ENCODE results near the gene ARHGAP11B.
"Not testable (repeated sequence)": the region's sequence is repeated elsewhere in the genome, so short reads cannot be mapped to it uniquely, and the experiment has no call there.

Gene ARHGAP11B

DNA sequence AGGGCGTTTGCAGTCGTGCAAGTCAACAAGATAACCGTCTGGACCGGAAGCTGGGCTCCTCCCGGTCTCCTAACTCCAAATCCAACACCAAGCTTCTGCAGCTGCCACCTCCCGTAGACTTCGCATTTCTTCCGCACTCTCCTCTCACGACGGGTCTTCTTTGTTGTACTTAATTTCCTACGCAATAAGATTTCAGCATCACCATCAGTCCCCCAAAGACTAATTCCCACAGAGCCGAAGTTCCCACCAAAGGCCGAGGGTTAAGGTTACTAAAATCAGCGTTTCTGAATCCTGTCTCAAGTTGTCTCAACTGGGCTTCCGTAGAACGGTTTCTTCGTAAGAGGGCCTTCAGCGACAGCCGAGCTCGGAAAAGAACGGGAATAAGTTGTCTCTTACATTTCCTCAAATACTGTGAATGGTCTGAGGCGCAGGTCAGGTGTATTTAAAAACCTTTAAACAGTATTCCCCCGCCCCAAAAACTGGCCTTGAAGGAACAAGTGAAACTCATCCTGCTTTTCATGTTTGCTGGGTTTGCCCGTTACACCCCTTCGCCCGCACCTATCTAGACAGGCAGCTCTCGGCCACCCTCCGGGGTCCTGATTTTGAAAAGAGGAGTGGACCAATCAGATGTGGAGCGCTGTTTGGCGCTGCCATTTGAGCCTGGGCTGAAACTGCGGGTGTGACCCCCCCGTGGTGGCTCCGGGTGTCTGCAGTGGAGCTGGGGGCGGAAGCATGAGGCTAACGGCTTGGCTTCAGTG is at the start of gene ARHGAP11B:
ARHGAP11B (plus strand) TSS at position 693 of the 758 bp plus-strand sequence.
- DNase-seq, result not testable (repeated sequence)

DNA sequence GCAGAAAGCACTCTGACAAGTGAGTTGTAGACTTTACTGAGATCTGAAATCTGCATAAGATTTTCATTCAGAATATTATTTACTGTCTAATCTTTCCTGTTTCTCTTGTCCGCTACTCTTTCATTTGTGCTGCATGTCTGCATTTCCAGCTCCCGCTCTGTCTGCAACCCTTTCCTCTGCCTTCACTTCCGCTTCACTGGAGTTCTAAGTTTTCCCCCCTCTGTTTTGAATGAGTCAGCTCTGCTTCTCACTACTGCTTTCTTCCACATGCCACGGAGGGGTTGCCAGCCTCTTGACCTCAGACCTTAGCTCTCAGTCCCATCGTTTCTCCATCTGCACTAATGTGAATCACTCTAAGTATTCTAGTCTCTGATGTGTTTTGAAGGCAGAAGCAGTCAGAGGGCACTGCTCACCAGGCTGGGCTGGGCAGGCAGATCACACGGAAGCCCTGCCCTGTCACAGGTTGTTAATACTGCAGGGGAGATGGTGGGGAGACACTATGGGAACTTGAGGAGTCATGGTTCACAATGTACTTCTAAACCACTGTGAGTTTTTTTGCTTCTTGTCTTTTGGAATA is 46.4 kb upstream of the ARHGAP11B start:
- not testable (repeated sequence) for DNase-seq

DNA sequence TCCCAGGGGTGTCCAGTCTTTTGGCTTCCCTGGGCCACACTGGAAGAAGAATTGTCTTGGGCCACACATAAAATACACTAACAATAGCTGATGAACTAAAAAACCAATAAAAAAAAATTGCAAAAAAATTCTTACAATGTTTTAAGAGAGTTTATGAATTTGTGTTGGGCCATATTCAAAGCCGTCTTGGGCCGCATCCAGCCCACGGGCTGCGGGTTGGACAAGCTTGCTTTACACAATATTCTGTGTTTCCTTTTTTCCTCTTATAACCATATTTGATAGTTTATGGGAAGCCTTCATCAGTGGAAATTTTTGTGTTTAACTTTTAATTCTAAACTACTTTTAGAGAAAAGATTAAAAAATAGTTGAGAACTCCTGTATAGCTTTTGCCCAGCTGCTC is 45.2 kb upstream of the ARHGAP11B start:
- DNase-seq, result not testable (repeated sequence)

DNA sequence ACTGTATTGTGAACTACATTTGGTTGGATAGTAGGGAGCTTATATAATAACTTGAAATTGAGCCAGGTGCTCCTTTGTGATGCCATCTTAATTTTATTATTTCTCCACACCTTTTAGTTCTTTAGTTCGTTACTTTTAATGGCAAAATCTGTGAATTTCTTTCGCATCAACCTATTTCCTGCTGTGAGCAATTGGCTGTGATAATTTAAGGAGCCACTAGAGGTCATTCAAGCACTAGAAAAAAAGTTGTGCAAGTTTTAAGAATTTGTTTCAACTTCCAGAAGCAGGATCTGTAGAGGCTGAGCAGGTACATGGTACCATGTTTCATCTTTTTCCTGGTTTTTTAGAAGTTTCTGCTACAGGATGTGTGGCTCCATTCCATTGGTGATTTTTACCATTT is 27.0 kb upstream of the ARHGAP11B start:
- not testable (repeated sequence) for DNase-seq

DNA sequence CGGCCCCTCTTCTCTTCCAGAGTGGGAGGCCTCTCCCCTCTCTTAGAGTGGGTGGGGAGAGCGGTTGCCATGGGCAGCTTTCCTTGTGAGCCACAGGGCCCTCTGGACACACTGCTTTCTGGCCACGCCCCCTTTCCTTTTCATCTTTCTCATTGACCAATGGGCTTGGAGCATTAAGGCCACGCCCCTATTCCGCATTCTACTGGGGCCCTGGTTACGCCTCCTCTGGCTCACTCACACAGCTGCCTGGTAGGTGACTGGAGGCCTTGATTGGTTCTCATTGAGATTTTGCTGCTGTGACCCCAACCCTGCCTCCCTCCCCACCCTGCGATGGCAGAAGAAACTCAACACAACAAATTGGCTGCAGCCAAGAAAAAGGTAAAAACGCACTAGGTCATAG is 22.1 kb upstream of the ARHGAP11B start, which contains the start of gene GOLGA8H:
GOLGA8H (plus strand) TSS at position 233 of the 400 bp plus-strand sequence; CDS start at position 331, 98 bp downstream.
- DNase-seq, result not testable (repeated sequence)

DNA sequence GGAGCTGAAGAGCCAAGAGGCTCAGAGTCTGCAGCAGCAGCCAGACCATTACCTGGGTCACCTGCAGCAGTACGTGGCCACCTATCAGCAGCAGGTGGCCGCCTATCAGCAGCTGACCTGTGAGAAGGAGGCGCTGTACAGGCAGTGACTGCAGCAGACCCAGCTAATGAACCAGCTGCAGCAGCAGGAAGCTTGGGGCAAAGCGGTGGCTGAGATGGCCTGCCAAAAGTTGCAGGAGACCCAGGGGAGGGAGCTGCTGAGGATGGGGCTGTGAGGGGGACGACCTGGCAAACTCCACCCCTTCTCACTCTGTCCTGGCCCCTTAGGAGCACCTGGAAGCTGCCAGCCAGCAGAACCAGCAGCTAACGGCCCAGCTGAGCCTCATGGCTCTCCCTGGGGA is 13.7 kb upstream of the ARHGAP11B start:
- not testable (repeated sequence) for DNase-seq

DNA sequence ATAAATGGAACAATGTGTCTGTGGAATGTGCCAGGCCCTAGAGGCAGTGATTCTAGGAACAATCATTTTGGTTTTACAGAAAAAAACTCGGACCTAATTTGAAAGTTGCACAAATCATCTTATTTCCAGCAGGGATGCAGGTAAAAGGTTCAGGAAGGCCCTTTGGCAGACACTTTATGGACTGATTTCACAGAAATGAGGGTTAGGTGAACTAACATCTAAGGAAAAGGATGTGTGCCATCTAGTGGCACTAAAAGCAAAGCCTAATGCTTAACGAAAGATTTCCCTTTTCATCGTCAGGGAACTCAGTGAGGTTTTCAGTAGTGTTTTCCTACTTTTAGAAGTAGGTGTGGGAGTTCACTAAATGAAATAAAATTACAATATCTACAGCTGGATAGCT is 4.6 kb upstream of the ARHGAP11B start:
- DNase-seq, result not testable (repeated sequence)

DNA sequence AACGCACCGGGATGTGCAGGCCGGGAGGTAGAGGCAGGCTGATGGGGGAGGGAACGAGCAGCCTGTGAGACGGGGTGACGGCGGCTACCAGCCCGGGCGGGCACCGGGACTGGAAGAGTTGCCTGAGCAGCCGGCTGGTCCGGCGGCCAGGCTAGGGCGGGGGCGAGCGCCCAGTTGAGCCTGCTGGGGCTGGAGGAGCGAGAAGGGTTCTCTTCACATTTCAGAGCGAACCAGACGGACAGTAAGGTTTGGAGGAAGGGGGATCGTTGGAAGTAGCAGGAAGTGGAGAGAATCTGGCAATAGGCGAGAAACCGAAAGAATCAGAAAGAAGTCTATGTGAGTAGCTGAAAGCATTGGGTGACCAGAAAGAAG is 252 bp downstream of the ARHGAP11B start:
- not testable (repeated sequence) for DNase-seq

DNA sequence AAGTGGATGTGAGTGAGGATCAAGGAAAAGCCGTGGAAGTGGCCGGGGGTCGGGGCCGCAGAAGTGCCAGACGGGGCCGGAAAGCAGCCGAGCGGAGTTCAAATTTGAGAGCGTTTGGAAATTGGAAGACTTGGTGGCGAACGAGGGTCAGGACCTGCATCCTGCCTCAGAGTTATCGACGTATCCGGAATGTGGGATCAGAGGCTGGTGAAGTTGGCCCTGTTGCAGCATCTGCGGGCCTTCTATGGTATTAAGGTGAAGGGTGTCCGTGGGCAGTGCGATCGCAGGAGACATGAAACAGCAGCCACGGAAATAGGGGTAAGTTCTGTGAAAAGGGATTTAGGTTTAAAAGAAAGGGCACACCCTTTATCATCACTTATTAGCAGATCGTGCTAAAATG is 704 bp downstream of the ARHGAP11B start:
- not testable (repeated sequence) for DNase-seq

DNA sequence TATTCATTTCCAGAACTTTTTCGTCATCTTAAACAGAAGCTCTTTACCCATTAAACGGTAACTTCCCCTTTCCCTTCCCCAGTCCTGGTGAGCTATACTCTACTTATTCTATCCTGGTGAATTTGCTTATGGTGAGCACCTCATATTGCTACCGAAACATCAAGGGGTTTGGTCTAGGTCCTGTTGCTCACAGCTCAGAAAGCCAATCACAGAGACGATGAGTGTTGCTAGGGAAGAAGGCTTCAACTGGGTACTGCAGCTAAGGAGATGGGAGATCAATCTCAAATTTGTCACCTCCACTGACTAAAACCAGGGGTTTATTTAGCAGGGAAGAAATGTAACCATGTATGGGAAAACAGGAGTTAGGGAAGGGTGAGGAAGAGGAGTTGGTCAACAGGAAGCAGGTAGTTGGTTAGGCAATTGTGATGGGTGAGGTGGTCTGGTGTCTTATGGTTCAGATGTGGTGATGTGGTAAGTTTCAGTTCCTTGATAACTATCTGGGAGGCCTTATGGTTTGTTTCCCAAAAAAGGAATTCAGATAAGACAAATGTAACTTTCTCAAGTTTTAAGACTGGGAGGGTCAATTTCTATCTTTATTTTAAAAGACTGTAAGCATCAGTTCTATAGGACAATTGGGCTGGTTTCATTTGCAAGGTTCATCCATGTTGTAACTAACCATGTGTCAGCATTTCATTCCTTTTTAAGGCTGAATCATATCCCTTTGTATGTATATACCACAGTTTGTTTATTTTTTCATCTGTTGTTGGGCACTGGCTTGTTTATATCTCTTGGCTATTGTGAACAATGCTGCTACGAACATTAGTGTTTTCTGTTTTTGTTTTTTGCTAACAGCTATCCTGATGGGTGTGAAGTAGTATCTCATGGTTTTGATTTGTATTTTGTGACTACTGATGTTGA is 24.3 kb downstream of the ARHGAP11B start:
- no peak for DNase-seq

DNA sequence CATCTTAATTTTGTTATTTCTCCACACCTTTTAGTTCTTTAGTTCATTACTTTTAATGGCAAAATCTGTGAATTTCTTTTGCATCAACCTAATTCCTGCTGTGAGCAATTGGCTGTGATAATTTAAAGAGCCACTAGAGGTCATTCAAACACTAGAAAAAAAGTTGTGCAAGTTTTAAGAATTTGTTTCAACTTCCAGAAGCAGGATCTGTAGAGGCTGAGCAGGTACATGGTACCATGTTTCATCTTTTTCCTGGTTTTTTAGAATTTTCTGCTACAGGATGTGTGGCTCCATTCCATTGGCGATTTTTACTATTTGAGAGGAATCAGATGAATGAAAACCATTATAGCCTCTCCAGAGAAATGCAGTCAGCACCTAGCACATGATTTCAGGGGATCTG is 35.2 kb downstream of the ARHGAP11B start:
- DNase-seq, result peak in 2 of 6 experiments; percentile 17 to 20

DNA sequence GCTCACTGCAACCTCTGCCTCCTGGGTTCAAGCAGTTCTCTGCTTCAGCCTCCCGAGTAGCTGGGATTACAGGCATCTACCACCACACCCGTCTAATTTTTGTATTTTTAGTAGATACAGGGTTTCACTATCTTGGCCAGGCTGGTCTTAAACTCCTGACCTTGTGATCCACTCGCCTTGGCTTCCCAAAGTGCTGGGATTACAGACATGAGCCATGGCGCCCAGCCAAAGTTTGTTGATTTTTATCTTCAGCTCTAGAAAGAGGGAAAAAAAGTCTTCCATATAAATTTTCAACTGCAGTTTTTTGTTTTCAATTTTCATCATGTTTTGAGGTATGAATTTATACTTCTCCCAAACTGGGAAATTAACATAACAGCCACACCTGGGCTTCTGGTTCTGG is 43.7 kb downstream of the ARHGAP11B start:
- DNase-seq, result not testable (repeated sequence)

DNA sequence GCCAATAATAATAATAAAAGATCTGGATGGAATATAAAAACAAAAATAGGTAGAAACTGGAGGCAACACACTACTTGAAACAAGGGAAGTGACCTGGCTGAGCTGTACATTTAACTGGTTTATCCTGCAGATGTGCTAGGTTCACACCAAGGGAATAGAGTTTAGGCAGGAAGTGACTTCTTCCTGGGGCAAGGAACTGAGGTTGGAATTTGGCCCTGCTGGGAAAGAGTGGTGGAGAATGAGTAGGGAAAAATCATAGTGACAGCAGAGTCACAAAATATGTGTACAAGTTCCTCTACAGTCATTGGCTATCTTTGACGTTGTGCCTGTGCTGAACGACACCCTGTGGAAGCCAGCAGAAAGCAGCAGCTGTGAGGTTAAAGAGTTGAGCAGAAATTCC is 44.1 kb downstream of the ARHGAP11B start:
- DNase-seq, result no peak

DNA sequence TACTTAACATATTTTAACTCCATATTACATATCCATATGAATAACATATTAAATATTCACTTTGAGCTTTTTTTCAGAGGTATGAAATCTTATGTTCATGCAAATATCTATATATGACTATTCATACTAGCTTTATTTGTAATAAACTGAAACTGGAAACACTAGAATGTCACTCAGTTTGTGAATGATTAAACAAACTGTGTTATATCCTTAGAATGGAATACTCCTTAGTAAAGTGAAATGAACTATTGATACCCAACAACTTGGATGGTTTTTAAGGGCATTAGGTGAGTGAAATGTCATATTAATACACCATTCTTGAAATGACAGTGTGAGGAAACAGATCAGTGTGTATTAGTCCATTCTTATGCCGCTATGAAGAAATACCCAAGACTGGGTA is 45.4 kb downstream of the ARHGAP11B start:
- DNase-seq, result no peak

DNA sequence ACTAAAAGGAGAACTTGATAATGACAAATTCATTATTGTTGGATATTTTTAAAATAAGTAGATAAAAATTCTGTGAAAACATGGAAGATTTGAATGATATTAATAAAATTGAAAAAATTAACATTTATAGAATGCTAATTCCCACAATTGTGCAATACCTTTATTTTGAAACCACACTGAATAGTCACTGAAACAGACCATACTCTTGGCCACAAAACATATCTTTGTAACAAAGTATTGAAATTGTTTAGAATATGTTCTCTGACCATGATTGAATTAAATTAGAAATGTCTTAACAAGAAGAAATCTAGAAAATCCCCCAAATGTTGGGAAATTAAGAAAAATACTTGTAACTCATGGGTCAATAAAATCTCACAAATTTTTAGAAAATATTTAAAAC is 49.2 kb downstream of the ARHGAP11B start:
- DNase-seq, result no peak

DNA sequence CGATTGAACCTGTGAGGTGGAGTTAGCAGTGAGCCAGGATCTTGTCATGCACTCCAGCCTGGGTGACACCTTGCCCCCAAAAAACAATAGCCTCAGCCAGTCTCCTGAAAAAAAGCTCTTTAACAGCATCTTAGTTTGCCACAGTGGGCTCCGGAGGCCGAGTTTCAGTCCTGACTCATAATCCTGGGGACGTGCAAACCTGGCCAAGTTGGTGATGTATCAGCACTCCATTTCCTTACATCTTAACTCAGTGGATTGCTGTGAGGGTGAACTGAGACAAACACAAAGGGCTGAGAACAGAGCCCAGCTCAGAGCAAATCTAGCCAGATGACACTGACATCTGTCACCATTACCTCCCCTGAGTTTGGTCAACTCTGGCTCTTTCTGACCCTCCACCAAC is 50.0 kb downstream of the ARHGAP11B start:
- not testable (repeated sequence) for DNase-seq

DNA sequence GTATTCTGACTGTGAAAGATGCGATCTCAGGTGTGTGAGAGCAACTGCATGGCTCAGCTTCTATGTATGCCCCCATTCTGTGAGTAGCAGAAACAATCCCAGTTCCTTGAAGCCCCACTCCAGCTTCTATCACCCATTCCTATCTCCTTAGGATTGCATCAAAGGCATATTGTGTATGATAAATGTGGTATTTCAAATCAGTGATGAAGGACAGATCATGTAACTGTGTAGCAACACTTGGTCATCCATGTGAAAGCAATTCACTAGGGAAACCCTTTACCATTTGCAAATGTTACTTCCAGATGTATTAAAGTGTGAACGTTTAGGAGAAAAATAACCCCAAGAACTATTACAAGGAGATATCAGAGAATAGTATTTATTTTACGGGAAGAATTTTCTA is 55.1 kb downstream of the ARHGAP11B start:
- not testable (repeated sequence) for DNase-seq

DNA sequence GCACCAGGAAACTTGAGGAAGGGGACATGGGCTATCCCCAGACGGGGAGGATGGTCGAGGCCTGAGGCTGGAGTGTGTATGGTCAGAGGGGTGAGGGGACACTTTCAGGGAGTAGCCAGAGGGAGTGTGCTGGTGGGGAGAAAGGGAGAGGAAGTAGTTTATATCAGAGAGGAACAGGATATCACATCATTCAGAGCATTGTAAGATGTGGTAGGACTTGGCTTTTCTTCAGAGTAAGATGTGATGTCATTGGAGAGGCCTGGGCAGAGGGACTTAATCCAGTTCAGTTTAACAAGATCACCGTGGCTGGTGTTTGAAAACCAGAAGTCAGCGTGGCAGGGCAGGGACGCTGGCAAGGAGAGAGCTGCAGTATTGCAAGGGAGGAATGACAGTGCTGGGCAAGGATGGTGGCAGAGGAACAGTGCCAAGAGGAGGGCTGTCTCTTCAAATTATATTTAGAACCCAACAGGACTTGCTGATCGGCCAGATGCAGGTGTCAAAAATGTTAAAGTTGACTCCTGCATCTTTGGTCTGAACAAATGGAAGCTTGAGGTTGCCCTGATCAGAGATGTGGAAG is 59.9 kb downstream of the ARHGAP11B start:
- DNase-seq, result not testable (repeated sequence)

DNA sequence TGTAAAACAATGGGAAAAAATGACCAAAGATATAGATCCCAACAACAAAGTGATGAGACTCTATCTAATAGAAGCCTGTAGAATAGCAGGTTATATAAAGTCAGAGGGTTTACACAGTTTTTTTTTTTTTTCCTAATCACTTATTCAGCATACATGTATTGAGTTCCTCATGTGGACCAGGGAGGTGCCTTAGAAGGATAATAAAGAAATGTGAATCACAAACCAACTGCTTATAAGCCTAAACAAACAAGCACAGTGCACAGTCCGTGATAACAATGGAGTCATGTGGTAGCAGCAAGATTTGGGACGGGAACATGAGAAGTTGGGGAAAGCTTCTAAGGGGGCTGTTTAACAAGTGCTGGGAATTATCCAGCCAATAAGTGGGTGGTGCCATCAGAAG is 60.7 kb downstream of the ARHGAP11B start:
- not testable (repeated sequence) for DNase-seq
